Calu3 (cell line): Measurements from ENCODE around the gene FRMPD4. TPM values are rescaled to one million over a fixed set of nuclear protein-coding genes. Genes with fewer than 3 reads are reported as not detected.

Experiments
- BruUV-seq: library from RNA; stranded (reverse); fragments of 400-500 nt; replicated peaks from 2 replicates; lab custom pipeline; 2021; lab: Mats Ljungman, UMichigan
- CTCF ChIA-PET: fragments of 300-600 bp; sonication (Branson Sonifier 250); formaldehyde crosslinking; loops from one replicate; lab custom pipeline; 2022; ENCODE audit warnings: antibody characterized with exemption; lab: Charles Lee
- DNase-seq: peaks from one replicate; pipeline ENCODE4 v3.0.0; 2022
- H3K27ac Mint-ChIP-seq: one replicate; pipeline ENCODE4 v1.8.0; 2022; ENCODE audit warnings: mixed read lengths; ENCODE audit not compliant: unreplicated experiment
- H3K27me3 Mint-ChIP-seq: one replicate; pipeline ENCODE4 v1.8.0; 2022; ENCODE audit warnings: mixed read lengths; ENCODE audit not compliant: unreplicated experiment
- H3K36me3 Mint-ChIP-seq: one replicate; pipeline ENCODE4 v1.8.0; 2022; ENCODE audit warnings: mild to moderate bottlenecking, moderate library complexity, mixed read lengths; ENCODE audit not compliant: insufficient read depth, unreplicated experiment
- H3K4me1 Mint-ChIP-seq: one replicate; pipeline ENCODE4 v1.8.0; 2022; ENCODE audit warnings: mild to moderate bottlenecking, low read depth, mixed read lengths; ENCODE audit not compliant: unreplicated experiment
- H3K4me3 Mint-ChIP-seq: one replicate; pipeline ENCODE4 v1.8.0; 2022; ENCODE audit warnings: mild to moderate bottlenecking, low read depth, moderate library complexity, mixed read lengths; ENCODE audit not compliant: unreplicated experiment
- H3K9me3 Mint-ChIP-seq: one replicate; pipeline ENCODE4 v1.8.0; 2022; ENCODE audit warnings: low read depth, mixed read lengths; ENCODE audit not compliant: unreplicated experiment
- CTCF ChIP-seq: fragments of 200-600 bp; IDR thresholded peaks from one replicate; pipeline ENCODE4 v1.8.0; 2022; ENCODE audit warnings: antibody characterized with exemption; ENCODE audit not compliant: unreplicated experiment
- intact Hi-C: fragments of 100-400 bp; cut with micrococcal nuclease; formaldehyde crosslinking; loops from one replicate; pipeline ENCODE4 v1.10.0; 2022; ENCODE audit not compliant: unreplicated experiment
- total RNA-seq: library from RNA; stranded (reverse); gene quantifications from 2 replicates; pipeline ENCODE4 v1.2.3, GENCODE V29; 2022

Gene FRMPD4
- total RNA-seq, 1 experiment from 2014 or later, result not detected

- H3K36me3 Mint-ChIP-seq, result no peaks in the 10 kb centered on the region
- H3K27ac Mint-ChIP-seq, result no peak overlapping the region
- no peaks in the 10 kb centered on the region for H3K4me1 Mint-ChIP-seq
- no peak for TF ChIP-seq CTCF
- DNase-seq, result peak; percentile 2
- intact Hi-C loops, result no loop called here
- CTCF ChIA-PET, result no interaction called here
- no peaks in the 10 kb centered on the region for H3K27me3 Mint-ChIP-seq
- H3K9me3 Mint-ChIP-seq, result no peaks in the 10 kb centered on the region
- no TSS peak for BruUV-seq
- H3K4me3 Mint-ChIP-seq, result no peak overlapping the region
Observed at GRCh38 chrX:12210196-12210815, 72.0 kb downstream of the FRMPD4 start.

- Mint-ChIP-seq H3K27ac (no peak overlapping the region), H3K27me3 (no peaks in the 10 kb centered on the region), H3K36me3 (no peaks in the 10 kb centered on the region), H3K4me1 (no peaks in the 10 kb centered on the region), H3K9me3 (no peaks in the 10 kb centered on the region), H3K4me3 (no peak overlapping the region)
- CTCF ChIA-PET, result no interaction called here
- no TSS peak for BruUV-seq
- intact Hi-C loops, result no loop called here
- no peak for DNase-seq
- no peak for TF ChIP-seq CTCF
Observed at GRCh38 chrX:12210971-12211370, 72.7 kb downstream of the FRMPD4 start.

GRCh38 chrX:12223650-12224049 lies 85.4 kb downstream of the FRMPD4 start:
- H3K36me3 Mint-ChIP-seq, result no peaks in the 10 kb centered on the region
- H3K4me1 Mint-ChIP-seq, result no peaks in the 10 kb centered on the region
- H3K4me3 Mint-ChIP-seq, result no peak overlapping the region
- H3K27ac Mint-ChIP-seq, result no peak overlapping the region
- CTCF ChIA-PET, result no interaction called here
- intact Hi-C loops, result no loop called here
- BruUV-seq, result no TSS peak
- no peak for DNase-seq
- no peak for TF ChIP-seq CTCF
- H3K27me3 Mint-ChIP-seq, result peaks cover 9% of the 10 kb centered on the region
- H3K9me3 Mint-ChIP-seq, result no peaks in the 10 kb centered on the region

GRCh38 chrX:12225107-12225506 lies 86.8 kb downstream of the FRMPD4 start:
- intact Hi-C loops, result no loop called here
- H3K27me3 Mint-ChIP-seq, result peaks cover 9% of the 10 kb centered on the region
- no peak overlapping the region for H3K4me3 Mint-ChIP-seq
- H3K27ac Mint-ChIP-seq, result no peak overlapping the region
- BruUV-seq, result no TSS peak
- DNase-seq, result no peak
- CTCF ChIA-PET, result no interaction called here
- H3K36me3 Mint-ChIP-seq, result no peaks in the 10 kb centered on the region
- no peak for TF ChIP-seq CTCF
- H3K9me3 Mint-ChIP-seq, result peaks cover 3% of the 10 kb centered on the region
- H3K4me1 Mint-ChIP-seq, result no peaks in the 10 kb centered on the region
